ENCODE results near the gene PACS1. TPM values are rescaled to one million over a fixed set of nuclear protein-coding genes. Genes with fewer than 3 reads are reported as not detected.
A peak's percentile ranks its signal among the peaks of the same experiment; 100 is the strongest.

The PACS1 gene
- total RNA-seq, 3 donors from 2014 or later, result 14.4 to 44.9 (median 18.9) TPM

DNA sequence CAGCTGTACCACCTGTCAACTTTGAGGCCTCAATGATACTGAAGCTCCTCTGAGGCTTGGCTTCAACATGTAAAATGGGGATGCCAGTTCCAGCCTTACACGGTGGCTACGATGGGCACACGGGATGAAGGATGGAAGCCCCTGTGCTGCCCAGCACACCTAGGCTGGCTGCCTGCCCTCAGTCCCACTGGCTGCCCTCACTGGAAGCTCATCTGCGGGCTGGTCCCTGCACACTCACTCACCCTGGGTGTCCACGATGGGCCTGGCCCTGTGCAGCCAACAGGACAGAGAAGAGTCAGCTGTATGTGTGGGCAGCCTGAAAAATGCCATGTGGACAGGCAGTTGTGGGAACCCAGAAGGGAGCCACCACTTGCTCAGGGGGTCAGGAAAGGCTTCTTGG is 216.6 kb downstream of the PACS1 start:
- TF ChIP-seq, protein P1, sequence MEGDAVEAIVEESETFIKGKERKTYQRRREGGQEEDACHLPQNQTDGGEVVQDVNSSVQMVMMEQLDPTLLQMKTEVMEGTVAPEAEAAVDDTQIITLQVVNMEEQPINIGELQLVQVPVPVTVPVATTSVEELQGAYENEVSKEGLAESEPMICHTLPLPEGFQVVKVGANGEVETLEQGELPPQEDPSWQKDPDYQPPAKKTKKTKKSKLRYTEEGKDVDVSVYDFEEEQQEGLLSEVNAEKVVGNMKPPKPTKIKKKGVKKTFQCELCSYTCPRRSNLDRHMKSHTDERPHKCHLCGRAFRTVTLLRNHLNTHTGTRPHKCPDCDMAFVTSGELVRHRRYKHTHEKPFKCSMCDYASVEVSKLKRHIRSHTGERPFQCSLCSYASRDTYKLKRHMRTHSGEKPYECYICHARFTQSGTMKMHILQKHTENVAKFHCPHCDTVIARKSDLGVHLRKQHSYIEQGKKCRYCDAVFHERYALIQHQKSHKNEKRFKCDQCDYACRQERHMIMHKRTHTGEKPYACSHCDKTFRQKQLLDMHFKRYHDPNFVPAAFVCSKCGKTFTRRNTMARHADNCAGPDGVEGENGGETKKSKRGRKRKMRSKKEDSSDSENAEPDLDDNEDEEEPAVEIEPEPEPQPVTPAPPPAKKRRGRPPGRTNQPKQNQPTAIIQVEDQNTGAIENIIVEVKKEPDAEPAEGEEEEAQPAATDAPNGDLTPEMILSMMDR (IDR thresholded peaks at IDR 0.05), result no peak
- no peak for DNase-seq
- intact Hi-C loops (cut with DNase I, micrococcal nuclease), result no loop called here
- Histone ChIP-seq H3K9me3 (no peaks in the 10 kb centered on the region), H3K36me3 (ENCODE audit: low read depth) (no peaks in the 10 kb centered on the region), H3K4me1 (ENCODE audit: low read depth) (peaks cover 31% of the 10 kb centered on the region), H3K4me3 (no peak overlapping the region)
- ATAC-seq, result no peak

DNA sequence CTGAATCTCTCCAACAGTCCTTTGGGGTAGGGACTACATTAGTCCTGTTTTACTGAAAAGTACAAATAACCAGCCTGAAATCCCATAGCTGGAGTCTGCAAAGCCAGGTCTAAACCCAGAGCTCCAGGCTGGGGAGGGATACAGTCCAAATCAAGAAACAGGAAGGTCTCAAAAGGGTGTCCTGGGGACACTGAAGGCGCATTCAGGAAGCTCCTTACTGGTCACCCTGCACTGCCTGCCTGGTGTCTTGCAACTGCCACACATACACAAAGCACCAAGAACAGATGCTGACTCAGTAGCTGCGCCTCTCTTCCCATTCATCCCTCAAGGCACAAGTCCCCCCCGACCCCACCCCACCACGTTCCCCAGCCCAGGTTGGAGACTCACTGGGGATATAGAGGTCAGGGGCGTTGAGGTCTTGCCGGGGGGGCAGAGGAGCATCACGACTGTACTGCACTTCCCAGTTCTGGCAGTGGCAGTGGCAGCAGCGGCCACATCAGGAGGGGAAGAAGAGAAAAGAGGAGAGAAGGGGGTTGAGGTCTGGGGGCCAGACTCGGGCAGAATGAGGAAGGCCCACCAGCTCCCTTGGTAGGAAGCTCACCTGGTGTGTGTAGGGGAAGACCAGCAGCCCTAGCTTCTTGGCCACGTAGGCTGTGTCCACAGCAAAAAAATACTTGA is 217.3 kb downstream of the PACS1 start:
- TF ChIP-seq, protein P1 (IDR thresholded peaks at IDR 0.05), result no peak
- Histone ChIP-seq H3K4me1 (ENCODE audit: low read depth) (peaks cover 36% of the 10 kb centered on the region), H3K36me3 (ENCODE audit: low read depth) (no peaks in the 10 kb centered on the region), H3K9me3 (no peaks in the 10 kb centered on the region), H3K4me3 (no peak overlapping the region)
- ATAC-seq (no peak), DNase-seq (no peak)
- intact Hi-C loops (cut with DNase I, micrococcal nuclease), result no loop called here

DNA sequence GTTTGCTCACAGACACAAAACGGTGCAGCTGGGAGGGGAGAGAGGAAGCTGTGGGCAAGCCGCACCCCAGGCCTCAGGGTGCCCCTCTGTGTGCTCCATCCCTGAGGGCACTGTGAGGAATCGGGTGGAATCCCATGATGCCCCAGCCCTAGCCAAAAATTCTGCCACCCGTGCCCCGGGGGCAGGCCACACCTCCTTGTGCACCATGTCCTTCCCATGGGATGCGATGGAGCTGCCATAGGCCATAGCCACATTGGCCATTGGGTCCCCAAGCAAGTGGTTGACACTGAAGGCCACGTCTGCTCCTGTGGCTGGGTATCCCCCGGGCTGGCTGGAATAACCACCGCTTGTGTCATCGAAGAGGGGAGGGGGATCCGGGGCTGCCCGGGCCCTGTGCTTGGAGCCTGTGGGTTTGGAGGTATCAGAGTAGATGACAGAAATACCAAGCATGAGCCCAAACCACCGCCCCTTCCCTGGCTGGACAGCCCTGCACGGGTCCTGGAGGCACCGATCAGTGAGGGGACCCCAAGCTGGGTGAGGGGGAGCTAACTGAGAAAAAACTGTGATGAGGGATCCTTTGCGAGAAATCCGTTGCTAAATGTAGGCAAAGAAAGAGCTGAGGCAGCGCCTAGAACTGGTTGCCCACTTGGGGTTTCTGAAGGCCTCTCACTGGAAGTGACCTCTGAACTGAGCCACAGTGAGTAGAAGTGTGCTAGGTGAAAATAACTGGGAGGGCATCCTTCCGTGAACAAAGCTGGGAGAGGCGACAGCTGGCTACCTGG is 218.0 kb downstream of the PACS1 start:
- intact Hi-C loops (cut with DNase I, micrococcal nuclease), result no loop called here
- H3K4me1 ChIP-seq (ENCODE audit: low read depth), result peaks cover 31% of the 10 kb centered on the region
- ATAC-seq, result peak; percentile 9
- H3K4me3 ChIP-seq, result peak overlapping the region; percentile 86
- TF ChIP-seq, protein P1 (IDR thresholded peaks at IDR 0.05), result no peak
- DNase-seq, result peak in 2 of 3 donors; percentile 49 to 58
- no peaks in the 10 kb centered on the region for H3K36me3 ChIP-seq (ENCODE audit: low read depth)
- no peaks in the 10 kb centered on the region for H3K9me3 ChIP-seq

DNA sequence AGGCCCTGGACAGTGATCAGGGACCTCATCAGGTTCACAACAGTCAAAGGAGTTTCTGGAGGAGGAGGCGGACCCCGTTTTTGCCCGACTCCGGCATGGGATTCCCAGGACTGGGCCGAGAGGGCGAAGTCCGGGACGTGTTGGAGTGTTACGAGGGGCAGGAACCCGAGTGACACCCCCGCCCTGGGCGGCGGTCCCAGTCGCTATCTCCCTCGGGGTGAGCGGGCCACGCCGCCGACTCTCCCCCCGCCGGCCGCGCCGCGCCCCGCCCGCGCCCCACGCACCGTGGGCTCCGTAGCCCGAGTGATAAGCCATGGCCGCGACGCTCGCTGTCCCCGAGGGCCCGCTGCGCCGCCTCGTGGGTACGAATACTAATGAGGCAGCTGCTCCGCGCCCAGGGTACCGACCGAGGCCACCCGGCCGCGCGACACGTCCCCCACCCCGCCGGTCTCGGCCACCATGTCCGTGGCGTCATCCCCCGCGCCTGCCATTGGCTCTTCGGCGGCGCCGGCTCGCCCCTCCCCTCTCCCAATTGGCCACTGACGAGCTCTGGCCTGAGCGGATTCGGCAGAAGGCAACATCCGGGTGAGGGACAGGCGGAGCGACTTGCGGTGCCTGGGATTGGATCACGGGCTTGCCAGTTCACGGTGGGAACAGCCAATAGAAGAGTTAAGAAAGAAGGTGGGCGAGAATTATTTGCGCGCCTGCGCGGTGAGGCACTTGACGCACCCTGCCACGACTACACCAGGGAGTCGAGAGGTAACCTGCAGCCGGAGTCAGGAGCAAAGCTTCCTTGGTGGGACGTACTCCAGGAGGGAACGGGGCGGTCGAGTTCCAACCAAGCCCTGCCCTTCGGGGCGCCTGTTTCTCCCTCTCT is 218.8 kb downstream of the PACS1 start, which contains the start of gene YIF1A:
Gene YIF1A (minus strand): TSS at position 473 of the 877 bp plus-strand sequence. CDS start 158 bp downstream, at position 315.
- TF ChIP-seq, protein P1 (IDR thresholded peaks at IDR 0.05), result no peak
- Histone ChIP-seq H3K4me3 (peak within 1 kb of the TSS; percentile 86), H3K9me3 (no peaks in the 10 kb centered on the region), H3K36me3 (ENCODE audit: low read depth) (no peaks in the 10 kb centered on the region), H3K4me1 (ENCODE audit: low read depth) (peaks cover 31% of the 10 kb centered on the region)
- peak; percentile 94 for ATAC-seq
- intact Hi-C loops (cut with DNase I, micrococcal nuclease), result no loop called here
- DNase-seq, result peak; percentile 97 to 99 (median 98)

DNA sequence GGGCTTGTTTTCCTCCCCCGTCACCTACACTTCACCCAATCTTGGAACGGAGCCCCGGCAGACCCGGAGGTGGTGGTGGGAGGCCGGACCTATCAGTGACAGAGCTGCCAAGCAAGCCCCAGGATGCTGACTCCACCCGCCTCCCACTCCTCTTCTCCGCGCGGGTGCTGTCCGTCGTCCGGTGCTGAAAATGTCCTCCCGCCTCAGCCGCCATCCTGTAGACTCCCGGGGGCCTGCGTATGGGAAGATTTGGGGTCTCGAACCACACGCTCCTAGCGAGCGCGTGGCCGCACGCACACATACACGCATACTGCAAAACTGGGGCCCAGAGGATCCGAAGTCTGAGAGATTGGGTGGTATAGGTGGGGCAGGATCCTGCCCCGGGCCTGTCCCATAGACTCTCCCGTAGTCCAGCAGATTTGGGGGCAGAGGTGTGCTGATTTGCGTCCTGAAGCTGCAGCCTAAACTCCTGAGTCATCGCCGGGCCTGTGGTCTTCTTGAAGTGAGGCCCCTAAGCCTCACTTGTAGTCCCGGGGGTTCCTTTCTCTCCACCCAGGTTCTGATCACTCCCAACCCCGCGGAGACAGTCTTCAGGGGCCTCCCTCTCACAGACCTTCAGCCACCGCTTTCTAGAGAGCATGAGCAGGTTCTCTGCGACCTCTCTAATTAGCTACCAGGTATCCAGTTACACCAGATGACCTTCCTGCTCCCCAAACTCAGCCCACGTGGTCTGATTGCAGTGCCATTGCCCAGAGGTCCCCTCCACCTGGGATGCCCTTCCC is 219.7 kb downstream of the PACS1 start:
- intact Hi-C loops (cut with DNase I, micrococcal nuclease), result no loop called here
- Histone ChIP-seq H3K9me3 (no peaks in the 10 kb centered on the region), H3K4me1 (ENCODE audit: low read depth) (peaks cover 31% of the 10 kb centered on the region), H3K4me3 (peak overlapping the region; percentile 86), H3K36me3 (ENCODE audit: low read depth) (no peaks in the 10 kb centered on the region)
- TF ChIP-seq, protein P1 (IDR thresholded peaks at IDR 0.05), result no peak
- peak in 2 of 3 donors; percentile 81 to 86 for DNase-seq
- peak; percentile 54 for ATAC-seq

Data from mucosa of descending colon (tissue), 3 donors.